T-cell (primary cell): ENCODE results near the gene TSPAN18. TPM values are rescaled to one million over a fixed set of nuclear protein-coding genes. Genes with fewer than 3 reads are reported as not detected.

ENCODE experiments used
- ATAC-seq, 4 experiments: fragments of 200-7000 bp in 3 of 4; fragments of 150-1000 bp in 1 of 4; cut with Tn5 transposase; replicated peaks in 1 of 4; 1 replicate in 3 of 4; 2 replicates in 1 of 4; pipeline ENCODE4 v1.10.0; 2021; ENCODE audit warnings: moderate library complexity in 3 of 4, mild to moderate bottlenecking in 2 of 4, moderate number of reproducible peaks in 1 of 4
- CTCF ChIA-PET, 2 donors: fragments of 300-600 bp; sonication (Branson Sonifier 250); formaldehyde crosslinking; loops; one replicate each; lab custom pipeline; 2022; ENCODE audit warnings: antibody characterized with exemption in 2 of 2; lab: Charles Lee
- POLR2A ChIA-PET, 2 donors: fragments of 300-600 bp; sonication (Branson Sonifier 250); formaldehyde crosslinking; loops; one replicate each; lab custom pipeline; 2022; ENCODE audit warnings: antibody characterized with exemption in 2 of 2; lab: Charles Lee
- DNase-seq, 35 experiments: peaks; one replicate each; pipeline versions ENCODE4 v3.0.0 to v3.0.0-alpha.2; 2013 to 2023
- H3K27ac ChIP-seq: one replicate; pipeline ENCODE4 v1.5.1; 2013; ENCODE audit warnings: low read length
- H3K27me3 ChIP-seq, 2 experiments: replicated peaks in 1 of 2; 1 replicate in 1 of 2; 2 replicates in 1 of 2; pipeline versions ENCODE4 v1.6.1 to v1.7.0; 2013; ENCODE audit warnings: low read length in 1 of 2, mixed read lengths in 1 of 2; ENCODE audit not compliant: control insufficient read depth in 2 of 2, insufficient read depth in 2 of 2; ENCODE audit errors: extremely low read depth in 1 of 2
- H3K36me3 ChIP-seq, 2 donors: 1 replicate in 1 of 2; 2 replicates in 1 of 2; pipeline versions ENCODE4 v1.6.1 to v1.7.0; 2013; ENCODE audit warnings: low read length in 1 of 2; ENCODE audit not compliant: control insufficient read depth in 2 of 2, insufficient read depth in 1 of 2; ENCODE audit errors: extremely low read depth in 1 of 2
- H3K4me1 ChIP-seq, 2 experiments: 1 replicate in 1 of 2; 2 replicates in 1 of 2; pipeline versions ENCODE4 v1.6.1 to v1.7.0; 2013; ENCODE audit warnings: low read length in 2 of 2, mixed read lengths in 1 of 2; ENCODE audit not compliant: insufficient read depth in 2 of 2, control insufficient read depth in 1 of 2; ENCODE audit errors: extremely low read depth in 1 of 2
- H3K4me3 ChIP-seq, 2 donors: 1 replicate in 1 of 2; 2 replicates in 1 of 2; pipeline versions ENCODE4 v1.5.1 to v1.7.0; 2013; ENCODE audit warnings: mild to moderate bottlenecking in 2 of 2, low read length in 1 of 2, moderate library complexity in 1 of 2; ENCODE audit not compliant: control insufficient read depth in 1 of 2; ENCODE audit errors: extremely low read depth in 1 of 2
- H3K9me3 ChIP-seq: 2 replicates; pipeline ENCODE4 v1.7.0; 2013
- H3K27ac Mint-ChIP-seq, 2 donors: one replicate each; pipeline ENCODE4 v1.8.0; 2020 to 2021; ENCODE audit warnings: mild to moderate bottlenecking in 2 of 2, mixed read lengths in 2 of 2
- H3K27me3 Mint-ChIP-seq, 2 donors: one replicate each; pipeline ENCODE4 v1.8.0; 2021 to 2022; ENCODE audit warnings: mixed read lengths in 2 of 2
- H3K36me3 Mint-ChIP-seq: one replicate; pipeline ENCODE4 v1.8.0; 2021; ENCODE audit warnings: mixed read lengths
- H3K4me1 Mint-ChIP-seq, 3 donors: one replicate each; pipeline ENCODE4 v1.8.0; 2020 to 2022; ENCODE audit warnings: mixed read lengths in 3 of 3, mild to moderate bottlenecking in 1 of 3
- H3K4me3 Mint-ChIP-seq, 3 donors: one replicate each; pipeline ENCODE4 v1.8.0; 2020 to 2022; ENCODE audit warnings: mild to moderate bottlenecking in 3 of 3, mixed read lengths in 3 of 3, moderate library complexity in 3 of 3
- H3K9me3 Mint-ChIP-seq, 3 donors: one replicate each; pipeline ENCODE4 v1.8.0; 2020 to 2022; ENCODE audit warnings: mixed read lengths in 3 of 3
- WGBS: methylation state at CpG from one replicate; pipeline ENCODE4 v1.1.5; 2013; ENCODE audit warnings: missing lambda C conversion rate; ENCODE audit not compliant: insufficient coverage; 5-methylcytosine and 5-hydroxymethylcytosine counted together
- total RNA-seq, 35 experiments: library from RNA in 6 of 35; stranded (reverse) in 6 of 35; fragments of 120-200 nt in 1 of 35; gene quantifications; one replicate each; pipeline versions ENCODE4 v1.2.1 to v1.2.4 and lab custom pipeline; 2013 to 2026

TSPAN18 gene
- total RNA-seq, 5 donors from 2014 or later (not counting 1 experiment from before 2014, with no cell fraction given): 18.4 to 59.1 (median 25.7) TPM

DNA sequence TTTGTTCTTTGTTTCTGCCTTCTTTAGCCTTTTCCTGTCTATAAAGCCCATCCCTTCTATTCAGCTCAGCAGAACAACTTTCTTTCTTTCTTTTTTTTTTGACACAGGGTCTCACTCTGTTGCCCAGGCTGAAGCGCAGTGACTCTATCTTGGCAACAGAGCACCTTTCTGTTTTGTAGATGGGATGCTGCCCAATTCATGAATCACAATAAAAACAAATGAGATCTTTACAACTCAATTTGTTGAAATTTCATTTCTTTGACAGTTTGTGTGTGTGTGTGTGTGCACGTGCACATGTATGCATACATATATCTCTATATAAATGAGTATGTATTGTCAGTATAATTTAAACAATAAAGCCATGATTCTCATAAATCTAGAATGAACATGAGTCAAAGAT, 25.5 kb downstream of the TSPAN18 start:
- peaks cover 0 to 5% (median 0%) of the 10 kb centered on the region in 3 donors for H3K9me3 Mint-ChIP-seq
- H3K27ac ChIP-seq: no peak overlapping the region
- H3K4me3 Mint-ChIP-seq: no peak overlapping the region
- H3K27ac Mint-ChIP-seq: peak overlapping the region in 1 of 2 donors; percentile 37
- WGBS: no CpG with 5 or more reads among the region's 2 CpGs
- H3K36me3 Mint-ChIP-seq: peaks cover 31% of the 10 kb centered on the region
- peaks cover 0 to 3% of the 10 kb centered on the region in 2 experiments for H3K27me3 ChIP-seq
- H3K9me3 ChIP-seq: no peaks in the 10 kb centered on the region
- H3K4me3 ChIP-seq: no peak overlapping the region
- POLR2A ChIA-PET: no interaction called here
- no peaks in the 10 kb centered on the region for H3K36me3 ChIP-seq
- H3K4me1 ChIP-seq: peaks cover 0 to 15% of the 10 kb centered on the region in 2 experiments
- no peaks in the 10 kb centered on the region for H3K27me3 Mint-ChIP-seq
- peaks cover 27 to 49% (median 35%) of the 10 kb centered on the region in 3 donors for H3K4me1 Mint-ChIP-seq
- ATAC-seq (no peak), DNase-seq (no peak)
- CTCF ChIA-PET: no interaction called here

DNA sequence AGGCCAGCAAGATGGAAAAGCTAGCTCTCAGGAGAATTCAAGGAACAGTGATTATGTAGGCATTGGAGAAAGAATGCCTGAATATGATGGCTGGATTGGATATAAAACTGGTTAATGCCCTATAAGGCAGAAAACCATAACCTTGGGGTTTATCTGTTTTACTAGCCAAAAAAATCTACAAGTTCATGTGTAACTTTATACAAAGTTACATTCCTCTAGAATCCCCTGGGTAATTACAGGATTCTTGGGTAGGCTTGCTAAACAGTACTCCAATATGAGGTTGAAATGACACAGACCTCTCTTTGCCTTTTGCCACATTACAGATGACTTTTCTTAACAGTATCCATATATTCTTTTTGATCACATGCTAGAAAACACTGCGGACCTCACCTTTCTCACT, 26.0 kb downstream of the TSPAN18 start:
- H3K9me3 Mint-ChIP-seq: peaks cover 0 to 6% (median 0%) of the 10 kb centered on the region in 3 donors
- no peak for DNase-seq
- H3K27ac ChIP-seq: no peak overlapping the region
- POLR2A ChIA-PET: no interaction called here
- H3K36me3 Mint-ChIP-seq: peaks cover 31% of the 10 kb centered on the region
- peaks cover 23 to 45% (median 31%) of the 10 kb centered on the region in 3 donors for H3K4me1 Mint-ChIP-seq
- no peaks in the 10 kb centered on the region for H3K36me3 ChIP-seq
- H3K27me3 Mint-ChIP-seq: no peaks in the 10 kb centered on the region
- no peak for ATAC-seq
- CTCF ChIA-PET: no interaction called here
- H3K27ac Mint-ChIP-seq: no peak overlapping the region
- H3K4me1 ChIP-seq: peaks cover 0 to 11% of the 10 kb centered on the region in 2 experiments
- H3K9me3 ChIP-seq: peaks cover under 1% of the 10 kb centered on the region
- H3K27me3 ChIP-seq: peaks cover 0 to 3% of the 10 kb centered on the region in 2 experiments
- H3K4me3 Mint-ChIP-seq: no peak overlapping the region
- H3K4me3 ChIP-seq: no peak overlapping the region
- 88% methylated on average over 1 of the region's 1 CpG for WGBS

DNA sequence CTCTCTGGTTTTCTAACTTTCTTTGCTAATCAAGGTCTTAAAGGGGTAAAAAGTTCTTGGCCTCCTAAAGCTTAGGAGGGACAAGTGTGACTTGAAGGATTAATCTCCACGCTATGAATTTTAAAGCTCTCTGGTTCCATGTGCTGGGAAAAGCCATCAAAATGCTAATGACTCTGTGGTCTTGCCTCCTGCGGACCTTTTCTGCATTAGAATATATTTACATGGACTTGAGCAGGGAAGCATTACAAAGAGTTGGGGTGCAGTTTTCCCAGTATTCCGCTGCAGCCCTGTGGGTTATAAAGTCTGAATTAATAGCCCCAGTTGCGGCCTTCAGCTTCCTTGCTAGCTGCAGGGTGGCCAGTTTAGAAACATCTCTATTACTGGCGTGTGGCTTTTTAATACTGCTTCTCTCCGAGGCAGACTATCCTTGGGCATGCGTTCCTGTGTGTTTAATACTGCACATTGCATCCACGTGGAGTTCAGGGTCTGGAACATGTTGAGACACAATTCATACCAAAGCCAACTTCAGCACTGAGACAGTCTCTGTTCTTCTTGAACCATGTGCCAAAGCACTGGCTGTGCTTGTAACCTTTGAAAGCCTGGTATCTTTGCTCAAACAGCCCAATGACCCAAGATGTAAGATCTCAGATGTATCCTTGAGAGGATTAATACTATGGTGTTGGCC, 27.3 kb downstream of the TSPAN18 start:
- H3K9me3 ChIP-seq: peaks cover 5% of the 10 kb centered on the region
- POLR2A ChIA-PET: interaction anchor here in 1 of 2 donors (0.6 kb wide), 1 partner anchor 72 kb away, joined by 3 read pairs; no protein-coding TSS in a partner anchor
- H3K27ac Mint-ChIP-seq: no peak overlapping the region

DNA sequence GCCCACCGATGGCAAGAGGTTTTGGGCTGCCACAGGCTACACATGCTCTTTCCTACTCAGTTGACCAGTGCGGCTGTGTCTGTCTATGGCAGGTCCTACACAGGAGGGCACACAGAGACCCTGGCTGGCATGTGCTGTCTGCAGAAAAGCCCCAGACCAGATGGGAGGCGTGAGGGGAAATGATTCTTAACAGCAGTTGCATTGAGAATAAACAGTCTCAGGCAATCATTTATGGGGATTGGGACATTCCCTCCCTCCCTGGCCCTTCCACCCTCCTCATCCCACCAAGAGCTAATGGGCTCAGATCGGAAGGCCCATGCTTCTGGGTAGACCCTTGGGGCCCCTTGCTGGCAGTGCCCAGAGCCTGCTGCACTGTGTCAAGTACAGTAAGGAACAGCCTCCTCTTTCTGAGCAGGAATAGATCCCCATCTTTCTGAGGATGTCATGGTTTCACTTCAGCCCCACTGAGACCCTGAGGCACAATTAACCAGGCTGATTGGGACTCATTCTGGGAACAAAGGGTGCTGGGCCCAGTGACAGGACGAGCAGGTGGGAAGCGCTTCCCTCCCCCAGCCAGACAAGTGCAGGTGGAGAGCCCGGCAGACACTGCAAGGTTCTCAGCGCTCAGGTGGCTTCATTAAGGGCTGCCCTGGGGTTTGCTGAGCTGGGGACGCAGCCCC, 28.3 kb downstream of the TSPAN18 start:
- Histone ChIP-seq H3K36me3 (no peaks in the 10 kb centered on the region), H3K4me3 (no peak overlapping the region), H3K4me1 (no peaks in the 10 kb centered on the region), H3K27me3 (peaks cover 0 to 3% of the 10 kb centered on the region in 2 experiments), H3K9me3 (peaks cover 5% of the 10 kb centered on the region), H3K27ac (no peak overlapping the region)
- Mint-ChIP-seq H3K9me3 (peaks cover 0 to 14% (median 6%) of the 10 kb centered on the region in 3 donors), H3K27me3 (no peaks in the 10 kb centered on the region), H3K27ac (no peak overlapping the region), H3K4me1 (peaks cover 15 to 39% (median 23%) of the 10 kb centered on the region in 3 donors), H3K4me3 (no peak overlapping the region), H3K36me3 (peaks cover 44% of the 10 kb centered on the region)
- 97% methylated on average over 7 of the region's 9 CpGs for WGBS
- DNase-seq: no peak
- ChIA-PET POLR2A (no interaction called here), CTCF (interaction anchor here in 1 of 2 donors (0.5 kb wide), 1 partner anchor 13 kb away, joined by 9 read pairs; no protein-coding TSS in a partner anchor)
- no peak for ATAC-seq

More for the DNA sequence above, 27.3 kb downstream of the TSPAN18 start:
- H3K4me3 Mint-ChIP-seq: no peak overlapping the region
- H3K36me3 Mint-ChIP-seq: peaks cover 36% of the 10 kb centered on the region
- no peak for ATAC-seq
- CTCF ChIA-PET: no interaction called here
- DNase-seq: no peak
- peaks cover 0 to 14% (median 6%) of the 10 kb centered on the region in 3 donors for H3K9me3 Mint-ChIP-seq
- Histone ChIP-seq H3K36me3 (no peaks in the 10 kb centered on the region), H3K27me3 (peaks cover 0 to 3% of the 10 kb centered on the region in 2 experiments), H3K4me3 (no peak overlapping the region), H3K27ac (no peak overlapping the region), H3K4me1 (no peaks in the 10 kb centered on the region)
- WGBS: 89% methylated on average over 6 of the region's 8 CpGs
- peaks cover 14 to 36% (median 18%) of the 10 kb centered on the region in 3 donors for H3K4me1 Mint-ChIP-seq
- no peaks in the 10 kb centered on the region for H3K27me3 Mint-ChIP-seq

DNA sequence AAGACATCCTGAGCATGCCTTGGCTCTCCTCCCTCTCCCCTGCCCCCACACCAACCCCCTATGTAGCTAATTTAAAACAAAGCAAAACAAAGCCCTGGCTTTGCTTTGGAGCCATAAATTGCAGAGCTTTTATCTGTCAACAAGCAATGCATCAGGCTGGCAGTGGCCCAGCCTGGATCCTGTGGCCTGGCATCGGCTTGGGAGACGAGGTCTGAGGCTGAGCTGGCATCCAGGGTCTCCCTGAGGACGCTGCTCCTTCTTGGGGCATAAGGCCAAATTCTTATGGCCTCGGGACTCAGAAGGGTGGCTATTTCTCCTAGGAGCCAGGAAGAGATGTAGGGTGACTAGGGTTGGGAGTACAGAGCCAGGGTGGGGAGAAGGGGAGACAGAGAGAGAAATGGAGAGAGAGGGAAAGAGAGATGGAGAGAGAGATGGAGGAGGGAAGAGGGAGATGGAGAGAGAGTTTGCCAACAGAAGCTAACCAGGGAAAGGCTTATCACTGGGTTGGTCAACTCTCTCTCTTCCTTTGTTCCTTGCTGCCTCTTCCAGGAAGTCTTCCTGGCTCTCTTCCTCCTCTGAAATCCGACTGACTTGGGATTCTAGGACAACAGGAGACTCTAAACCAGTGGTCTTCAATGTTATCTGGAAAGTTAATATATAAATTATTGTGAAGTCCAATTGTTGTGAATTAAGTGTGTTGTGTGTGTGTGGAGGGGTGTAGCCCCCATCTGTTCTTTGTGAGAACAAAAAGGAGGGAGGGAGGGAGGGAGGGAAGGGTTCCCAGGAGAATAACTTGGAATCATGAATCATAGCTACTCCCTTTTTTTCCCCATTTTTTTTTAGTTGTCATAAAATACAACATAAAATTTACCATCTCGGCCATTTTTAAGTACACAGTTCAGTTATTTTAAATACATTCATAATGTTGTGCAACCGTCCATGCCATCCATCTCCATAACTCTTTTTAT, 29.1 kb downstream of the TSPAN18 start:
- peaks cover 42% of the 10 kb centered on the region for H3K36me3 Mint-ChIP-seq
- no peak overlapping the region for H3K27ac Mint-ChIP-seq
- DNase-seq: no peak
- H3K4me1 ChIP-seq: no peaks in the 10 kb centered on the region
- no peaks in the 10 kb centered on the region for H3K27me3 Mint-ChIP-seq
- H3K4me3 ChIP-seq: no peak overlapping the region
- H3K36me3 ChIP-seq: no peaks in the 10 kb centered on the region
- H3K9me3 Mint-ChIP-seq: peaks cover 0 to 14% (median 6%) of the 10 kb centered on the region in 3 donors
- H3K4me1 Mint-ChIP-seq: peaks cover 17 to 37% (median 25%) of the 10 kb centered on the region in 3 donors
- CTCF ChIA-PET: interaction anchor here (0.5 to 0.8 kb wide), 3 partner anchors 10 to 17 kb away, joined by 3 to 9 read pairs (median 3); no protein-coding TSS in a partner anchor
- no peak overlapping the region for H3K4me3 Mint-ChIP-seq
- H3K27me3 ChIP-seq: peaks cover 0 to 3% of the 10 kb centered on the region in 2 experiments
- no peak overlapping the region for H3K27ac ChIP-seq
- POLR2A ChIA-PET: no interaction called here
- no peak for ATAC-seq
- 56% methylated on average over 4 of the region's 7 CpGs for WGBS
- H3K9me3 ChIP-seq: peaks cover 5% of the 10 kb centered on the region
